Mesothelial cell of epicardium (in vitro differentiated cells): ENCODE measurements around the gene TRAFD1. TPM values are rescaled to one million over a fixed set of nuclear protein-coding genes. Genes with fewer than 3 reads are reported as not detected.

Experiments used
- DNase-seq, 2 experiments: peaks; one replicate each; pipeline ENCODE4 v3.0.0; 2021; ENCODE audit warnings: low spot score in 2 of 2; ENCODE audit not compliant: unreplicated experiment in 2 of 2
- H3K27ac Mint-ChIP-seq: 2 replicates; pipeline ENCODE4 v1.8.0; 2021; ENCODE audit warnings: mixed read lengths
- H3K27me3 Mint-ChIP-seq: 2 replicates; pipeline ENCODE4 v1.8.0; 2021; ENCODE audit warnings: low read depth, mixed read lengths
- H3K36me3 Mint-ChIP-seq: 2 replicates; pipeline ENCODE4 v1.8.0; 2021; ENCODE audit warnings: mixed read lengths
- H3K4me1 Mint-ChIP-seq: 2 replicates; pipeline ENCODE4 v1.8.0; 2021; ENCODE audit warnings: mixed read lengths
- H3K4me3 Mint-ChIP-seq: 2 replicates; pipeline ENCODE4 v1.8.0; 2021; ENCODE audit warnings: mild to moderate bottlenecking, moderate library complexity, mixed read lengths
- H3K9me3 Mint-ChIP-seq: 2 replicates; pipeline ENCODE4 v1.8.0; 2021; ENCODE audit warnings: mixed read lengths
- total RNA-seq: library from RNA; stranded (reverse); gene quantifications from 3 replicates; pipeline ENCODE4 v1.2.1, GENCODE V29; 2021
- TF ChIP-seq, protein P1 (sequence below): fragments of 200-600 bp; sonication (generic); IDR thresholded peaks from one replicate; pipeline ENCODE4 v1.5.0; 2021; ENCODE audit warnings: antibody characterized with exemption; ENCODE audit not compliant: unreplicated experiment

Gene TRAFD1
- total RNA-seq, 1 donor from 2014 or later: 36.5 TPM

DNA sequence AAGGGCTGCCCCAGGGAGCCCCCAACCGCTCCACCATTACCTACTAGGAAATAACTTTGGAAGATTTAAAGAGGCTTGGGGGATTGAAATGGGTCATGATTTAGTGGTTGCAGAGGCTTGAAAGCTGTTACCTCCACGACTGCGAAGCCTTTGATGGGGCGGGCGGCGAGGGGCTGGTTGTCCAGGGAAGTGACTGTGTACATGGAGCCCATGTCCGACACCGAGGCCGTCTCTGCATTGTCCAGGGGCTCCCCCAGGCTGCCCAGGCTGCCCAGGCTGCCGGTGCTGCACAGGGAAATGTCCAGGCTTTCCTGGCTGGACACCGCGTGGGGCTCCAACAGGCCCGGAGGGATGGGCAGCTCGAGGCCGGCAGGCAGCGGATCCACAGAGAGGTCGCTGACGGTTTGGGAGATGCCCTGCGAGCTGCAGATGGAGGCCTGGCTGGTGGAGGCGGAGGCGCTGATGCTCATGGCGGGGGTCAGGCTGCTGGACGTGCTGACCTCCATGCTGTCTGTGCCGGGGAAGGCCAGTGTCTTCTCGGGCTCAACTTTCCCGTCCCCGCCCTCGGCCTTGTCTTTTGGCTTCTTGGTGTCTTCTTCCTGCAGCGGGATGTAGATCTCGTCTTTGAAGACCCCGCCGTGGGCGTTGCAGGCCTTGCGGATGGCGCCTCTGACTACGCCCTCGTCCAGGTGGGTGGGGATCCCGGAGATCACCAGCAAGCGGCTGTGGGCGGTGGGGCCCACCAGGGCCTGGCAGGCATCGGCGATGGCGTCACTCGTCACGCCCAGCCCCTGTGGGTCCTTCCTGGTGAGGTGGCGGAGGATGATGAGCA, 58.9 kb downstream of the TRAFD1 start:
- Mint-ChIP-seq H3K36me3 (peaks cover 13% of the 10 kb centered on the region), H3K27me3 (no peaks in the 10 kb centered on the region), H3K9me3 (no peaks in the 10 kb centered on the region), H3K27ac (no peak overlapping the region), H3K4me1 (no peaks in the 10 kb centered on the region), H3K4me3 (no peak overlapping the region)
- TF ChIP-seq, protein P1, sequence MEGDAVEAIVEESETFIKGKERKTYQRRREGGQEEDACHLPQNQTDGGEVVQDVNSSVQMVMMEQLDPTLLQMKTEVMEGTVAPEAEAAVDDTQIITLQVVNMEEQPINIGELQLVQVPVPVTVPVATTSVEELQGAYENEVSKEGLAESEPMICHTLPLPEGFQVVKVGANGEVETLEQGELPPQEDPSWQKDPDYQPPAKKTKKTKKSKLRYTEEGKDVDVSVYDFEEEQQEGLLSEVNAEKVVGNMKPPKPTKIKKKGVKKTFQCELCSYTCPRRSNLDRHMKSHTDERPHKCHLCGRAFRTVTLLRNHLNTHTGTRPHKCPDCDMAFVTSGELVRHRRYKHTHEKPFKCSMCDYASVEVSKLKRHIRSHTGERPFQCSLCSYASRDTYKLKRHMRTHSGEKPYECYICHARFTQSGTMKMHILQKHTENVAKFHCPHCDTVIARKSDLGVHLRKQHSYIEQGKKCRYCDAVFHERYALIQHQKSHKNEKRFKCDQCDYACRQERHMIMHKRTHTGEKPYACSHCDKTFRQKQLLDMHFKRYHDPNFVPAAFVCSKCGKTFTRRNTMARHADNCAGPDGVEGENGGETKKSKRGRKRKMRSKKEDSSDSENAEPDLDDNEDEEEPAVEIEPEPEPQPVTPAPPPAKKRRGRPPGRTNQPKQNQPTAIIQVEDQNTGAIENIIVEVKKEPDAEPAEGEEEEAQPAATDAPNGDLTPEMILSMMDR: no peak
- no peak for DNase-seq

DNA sequence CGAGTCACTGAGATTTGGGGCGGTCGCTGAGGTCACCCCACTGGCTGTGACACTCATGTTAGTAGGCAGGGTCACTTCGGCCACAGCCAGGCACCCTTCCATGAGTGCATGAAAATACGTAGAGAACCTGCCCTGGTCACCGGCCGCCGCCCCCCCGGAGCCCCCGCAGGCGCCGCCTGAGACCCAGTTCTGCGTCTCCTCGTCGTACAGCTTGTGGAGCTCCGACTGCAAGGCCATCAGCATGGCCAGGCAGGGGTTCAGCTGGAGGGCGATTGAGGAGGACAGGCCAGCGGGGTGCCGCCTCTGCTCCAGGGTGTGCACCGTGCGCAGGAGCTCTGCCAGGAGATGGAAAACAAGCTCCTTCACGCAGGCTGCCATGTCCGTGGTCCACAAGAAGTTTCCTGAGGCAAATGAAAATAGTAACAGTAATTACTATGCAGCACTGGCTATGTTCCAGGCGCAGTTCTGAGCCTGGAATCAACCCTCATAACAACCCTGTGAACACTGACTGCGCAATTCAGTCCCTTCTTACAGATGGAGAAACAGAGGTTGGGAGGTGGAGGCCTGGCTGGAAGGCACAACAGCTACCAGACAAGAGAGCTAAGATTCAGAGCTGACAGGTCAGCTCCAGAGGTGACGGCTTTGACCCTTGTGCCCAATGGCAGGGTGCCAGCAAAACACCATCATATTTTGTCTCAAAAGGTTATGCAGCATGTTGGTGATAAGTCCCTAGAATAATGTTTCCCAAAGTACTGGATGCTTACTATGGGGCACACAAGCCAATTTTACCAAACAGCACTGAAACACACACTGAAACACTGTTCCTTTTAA, 59.9 kb downstream of the TRAFD1 start:
- H3K4me1 Mint-ChIP-seq: no peaks in the 10 kb centered on the region
- no peaks in the 10 kb centered on the region for H3K27me3 Mint-ChIP-seq
- no peak for DNase-seq
- TF ChIP-seq, protein P1: no peak
- H3K4me3 Mint-ChIP-seq: no peak overlapping the region
- no peaks in the 10 kb centered on the region for H3K9me3 Mint-ChIP-seq
- peaks cover 17% of the 10 kb centered on the region for H3K36me3 Mint-ChIP-seq
- H3K27ac Mint-ChIP-seq: no peak overlapping the region

DNA sequence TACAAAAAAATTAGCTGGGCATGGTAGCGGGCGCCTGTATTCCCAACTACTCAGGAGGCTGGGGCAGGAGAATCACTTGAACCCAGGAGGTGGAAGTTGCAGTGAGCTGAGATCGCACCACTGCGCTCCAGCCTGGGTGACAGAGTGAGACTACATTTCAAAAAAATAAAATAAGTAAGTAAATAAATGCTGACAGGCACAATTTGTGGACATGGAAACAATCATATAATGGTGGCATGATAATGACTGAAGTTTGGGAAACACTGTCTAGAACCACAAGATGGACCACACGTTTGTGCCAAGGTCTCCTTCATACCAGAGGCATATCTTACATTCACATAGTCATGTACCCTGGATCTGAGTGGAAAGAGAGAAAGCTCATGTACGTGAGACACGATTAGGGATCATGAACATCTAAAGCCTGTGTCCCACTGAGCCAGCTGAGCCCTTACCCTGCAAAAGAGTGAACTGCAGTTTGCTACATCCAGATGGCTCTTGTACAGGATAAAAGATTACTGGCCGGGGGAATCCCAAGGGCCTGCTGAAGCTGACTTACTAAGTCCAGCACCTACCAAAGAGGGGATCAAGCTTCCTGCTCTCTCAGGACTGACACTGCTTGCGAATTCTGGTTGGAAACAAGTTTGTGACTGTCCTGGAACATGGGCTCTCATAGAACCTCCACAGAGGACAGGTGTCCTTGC, 62.9 kb downstream of the TRAFD1 start:
- Mint-ChIP-seq H3K27me3 (no peaks in the 10 kb centered on the region), H3K4me1 (no peaks in the 10 kb centered on the region), H3K36me3 (peaks cover 26% of the 10 kb centered on the region), H3K4me3 (no peak overlapping the region), H3K9me3 (no peaks in the 10 kb centered on the region), H3K27ac (no peak overlapping the region)
- DNase-seq: no peak
- TF ChIP-seq, protein P1: no peak

DNA sequence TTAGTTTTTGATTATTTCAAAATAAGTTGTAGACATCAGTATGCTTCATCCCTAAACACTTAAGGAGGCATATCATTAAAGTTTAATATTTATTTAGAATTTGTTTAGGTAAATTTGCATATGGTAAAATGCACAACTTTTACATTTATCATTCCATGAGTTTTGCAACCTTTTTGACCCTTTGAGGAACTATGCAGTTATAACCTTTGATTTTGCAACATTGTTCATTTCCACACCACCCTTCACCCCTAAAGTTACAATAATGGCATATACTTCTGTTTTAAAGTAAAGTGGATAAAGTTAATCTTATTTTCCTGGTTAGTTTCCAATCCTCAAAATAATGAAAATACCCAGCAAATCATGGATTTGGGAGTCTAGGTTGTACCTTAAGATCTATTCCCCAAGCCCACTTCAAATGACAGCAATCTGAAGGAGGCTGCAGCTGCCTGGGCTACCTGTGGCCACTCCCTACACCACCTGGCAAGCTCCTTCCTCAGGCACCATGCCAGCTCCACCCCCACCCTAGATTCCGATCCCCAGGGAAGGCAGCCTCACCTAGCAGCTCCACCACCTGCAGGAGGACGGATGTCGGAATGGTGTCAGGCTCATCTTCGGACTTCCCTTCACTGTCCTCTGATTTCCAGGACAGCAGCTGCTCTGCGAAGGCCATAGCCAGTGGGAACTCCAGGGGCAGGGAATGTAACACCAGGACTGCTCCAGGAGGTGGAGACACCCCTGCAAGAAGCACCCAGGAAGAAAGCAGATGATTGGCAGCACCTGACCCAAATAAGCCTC, 65.1 kb downstream of the TRAFD1 start:
- H3K27ac Mint-ChIP-seq: no peak overlapping the region
- peaks cover 38% of the 10 kb centered on the region for H3K36me3 Mint-ChIP-seq
- no peaks in the 10 kb centered on the region for H3K4me1 Mint-ChIP-seq
- no peaks in the 10 kb centered on the region for H3K9me3 Mint-ChIP-seq
- no peak for DNase-seq
- H3K27me3 Mint-ChIP-seq: no peaks in the 10 kb centered on the region
- TF ChIP-seq, protein P1: no peak
- H3K4me3 Mint-ChIP-seq: no peak overlapping the region

DNA sequence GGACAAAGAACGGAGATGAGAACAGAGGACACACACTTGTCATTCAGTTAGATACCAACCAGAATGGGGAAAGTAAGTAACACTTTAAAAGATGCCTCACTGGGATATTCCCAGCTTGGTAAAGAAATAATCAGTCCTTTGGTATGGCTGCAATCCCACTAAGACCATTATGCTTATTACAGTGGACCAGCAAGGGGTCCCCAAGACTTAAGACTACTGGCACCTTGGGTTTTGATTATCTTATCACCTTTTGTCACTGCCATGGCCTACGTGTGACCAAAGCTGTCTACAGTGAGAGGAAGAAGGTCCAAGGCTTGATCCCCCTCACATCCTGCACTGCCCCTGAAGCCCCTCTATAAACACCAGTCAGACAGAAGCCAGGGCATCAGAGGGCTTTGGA, 65.8 kb downstream of the TRAFD1 start:
- Mint-ChIP-seq H3K36me3 (peaks cover 40% of the 10 kb centered on the region), H3K4me3 (no peak overlapping the region), H3K9me3 (no peaks in the 10 kb centered on the region), H3K27me3 (no peaks in the 10 kb centered on the region), H3K27ac (no peak overlapping the region), H3K4me1 (no peaks in the 10 kb centered on the region)
- TF ChIP-seq, protein P1: no peak
- no peak for DNase-seq
